Neutrophil (primary cell): ENCODE results near the gene BLVRB.
A peak's percentile ranks its signal among the peaks of the same experiment; 100 is the strongest.

Experiments
- H3K27ac ChIP-seq: fragments of 200-600 bp; sonication (generic); 2 replicates; pipeline ENCODE4 v1.5.1; 2016; ENCODE audit warnings: mild to moderate bottlenecking, moderate library complexity
- H3K27me3 ChIP-seq: fragments of 200-600 bp; sonication (generic); 2 replicates; pipeline ENCODE4 v1.6.0; 2016; ENCODE audit warnings: mild to moderate bottlenecking
- H3K36me3 ChIP-seq: fragments of 200-600 bp; sonication (generic); 2 replicates; pipeline ENCODE4 v1.5.1; 2017
- H3K4me1 ChIP-seq, 2 experiments: fragments of 200-600 bp in 1 of 2; sonication (generic) in 1 of 2; 1 replicate in 1 of 2; 2 replicates in 1 of 2; pipeline versions ENCODE4 v1.5.1 to v1.6.1; 2013 to 2016; ENCODE audit warnings: low read depth in 1 of 2, low read length in 1 of 2, mild to moderate bottlenecking in 1 of 2, moderate library complexity in 1 of 2; ENCODE audit not compliant: control insufficient read depth in 1 of 2, insufficient read depth in 1 of 2
- H3K4me3 ChIP-seq, 2 experiments: fragments of 200-600 bp in 1 of 2; sonication (generic) in 1 of 2; 1 replicate in 1 of 2; 2 replicates in 1 of 2; pipeline ENCODE4 v1.5.1; 2013 to 2016; ENCODE audit warnings: low read depth in 1 of 2, low read length in 1 of 2, mild to moderate bottlenecking in 1 of 2, moderate library complexity in 1 of 2
- H3K9me3 ChIP-seq: fragments of 200-600 bp; sonication (generic); 2 replicates; pipeline ENCODE4 v1.5.1; 2016
- TF ChIP-seq, protein P1 (sequence below): fragments of 200-600 bp; sonication (generic); IDR thresholded peaks from 2 replicates; pipeline ENCODE4 v1.5.1; 2016; ENCODE audit warnings: antibody characterized with exemption

Gene BLVRB

DNA sequence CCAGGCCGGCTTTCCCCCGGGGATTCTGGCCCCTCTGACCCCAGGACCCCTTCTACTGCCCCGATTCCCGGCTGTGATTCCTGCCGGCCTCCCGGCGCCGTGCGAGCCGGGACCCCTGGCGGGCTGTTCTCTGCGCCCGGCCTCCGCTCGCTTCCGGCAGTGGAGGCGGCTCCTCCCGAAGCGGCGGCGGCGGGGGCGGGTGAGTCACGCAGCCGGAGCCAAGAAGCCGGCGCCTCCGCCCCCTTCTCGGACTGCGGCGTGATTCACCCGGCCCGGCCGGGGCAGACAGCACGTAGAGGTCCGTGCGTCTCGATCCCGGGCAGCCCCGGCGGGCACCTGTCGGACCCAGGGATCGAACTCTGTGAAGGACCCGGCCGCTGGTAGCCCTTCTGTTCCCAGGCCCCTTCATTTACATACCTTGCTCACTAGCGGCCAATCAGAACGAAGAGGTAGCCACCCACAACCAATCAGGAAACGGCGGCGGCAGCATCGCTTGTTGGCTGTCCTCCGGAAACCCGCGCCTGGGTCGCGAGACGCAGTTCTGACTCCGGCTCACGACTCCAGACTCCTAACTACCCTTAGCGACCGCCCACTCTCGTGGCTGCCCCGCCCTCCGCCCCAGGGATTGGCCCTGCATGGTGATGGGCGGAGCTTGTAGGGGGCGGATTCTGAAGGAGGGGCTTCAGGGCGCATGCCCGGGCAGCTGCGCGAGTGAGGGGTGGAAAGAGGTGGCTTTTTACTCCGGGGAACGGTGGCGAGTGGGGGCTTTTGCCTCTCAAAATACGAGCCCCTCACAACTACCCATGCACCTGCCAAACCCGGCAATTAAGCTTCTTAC lies 39.9 kb downstream of the BLVRB start, which contains the start of gene SERTAD1:
TSS of gene SERTAD1 (minus strand) at position 543 of the 838 bp plus-strand sequence. CDS start 2,446 bp downstream, outside the sequence.
- Histone ChIP-seq H3K9me3 (no peaks in the 10 kb centered on the region), H3K4me3 (peak within 1 kb of the TSS; percentile 85 to 92), H3K4me1 (peaks cover 23 to 28% of the 10 kb centered on the region in 2 experiments), H3K36me3 (peaks cover 10% of the 10 kb centered on the region), H3K27me3 (no peaks in the 10 kb centered on the region), H3K27ac (peak within 1 kb of the TSS; percentile 97)
- TF ChIP-seq, protein P1, sequence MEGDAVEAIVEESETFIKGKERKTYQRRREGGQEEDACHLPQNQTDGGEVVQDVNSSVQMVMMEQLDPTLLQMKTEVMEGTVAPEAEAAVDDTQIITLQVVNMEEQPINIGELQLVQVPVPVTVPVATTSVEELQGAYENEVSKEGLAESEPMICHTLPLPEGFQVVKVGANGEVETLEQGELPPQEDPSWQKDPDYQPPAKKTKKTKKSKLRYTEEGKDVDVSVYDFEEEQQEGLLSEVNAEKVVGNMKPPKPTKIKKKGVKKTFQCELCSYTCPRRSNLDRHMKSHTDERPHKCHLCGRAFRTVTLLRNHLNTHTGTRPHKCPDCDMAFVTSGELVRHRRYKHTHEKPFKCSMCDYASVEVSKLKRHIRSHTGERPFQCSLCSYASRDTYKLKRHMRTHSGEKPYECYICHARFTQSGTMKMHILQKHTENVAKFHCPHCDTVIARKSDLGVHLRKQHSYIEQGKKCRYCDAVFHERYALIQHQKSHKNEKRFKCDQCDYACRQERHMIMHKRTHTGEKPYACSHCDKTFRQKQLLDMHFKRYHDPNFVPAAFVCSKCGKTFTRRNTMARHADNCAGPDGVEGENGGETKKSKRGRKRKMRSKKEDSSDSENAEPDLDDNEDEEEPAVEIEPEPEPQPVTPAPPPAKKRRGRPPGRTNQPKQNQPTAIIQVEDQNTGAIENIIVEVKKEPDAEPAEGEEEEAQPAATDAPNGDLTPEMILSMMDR = peak; percentile 87

DNA sequence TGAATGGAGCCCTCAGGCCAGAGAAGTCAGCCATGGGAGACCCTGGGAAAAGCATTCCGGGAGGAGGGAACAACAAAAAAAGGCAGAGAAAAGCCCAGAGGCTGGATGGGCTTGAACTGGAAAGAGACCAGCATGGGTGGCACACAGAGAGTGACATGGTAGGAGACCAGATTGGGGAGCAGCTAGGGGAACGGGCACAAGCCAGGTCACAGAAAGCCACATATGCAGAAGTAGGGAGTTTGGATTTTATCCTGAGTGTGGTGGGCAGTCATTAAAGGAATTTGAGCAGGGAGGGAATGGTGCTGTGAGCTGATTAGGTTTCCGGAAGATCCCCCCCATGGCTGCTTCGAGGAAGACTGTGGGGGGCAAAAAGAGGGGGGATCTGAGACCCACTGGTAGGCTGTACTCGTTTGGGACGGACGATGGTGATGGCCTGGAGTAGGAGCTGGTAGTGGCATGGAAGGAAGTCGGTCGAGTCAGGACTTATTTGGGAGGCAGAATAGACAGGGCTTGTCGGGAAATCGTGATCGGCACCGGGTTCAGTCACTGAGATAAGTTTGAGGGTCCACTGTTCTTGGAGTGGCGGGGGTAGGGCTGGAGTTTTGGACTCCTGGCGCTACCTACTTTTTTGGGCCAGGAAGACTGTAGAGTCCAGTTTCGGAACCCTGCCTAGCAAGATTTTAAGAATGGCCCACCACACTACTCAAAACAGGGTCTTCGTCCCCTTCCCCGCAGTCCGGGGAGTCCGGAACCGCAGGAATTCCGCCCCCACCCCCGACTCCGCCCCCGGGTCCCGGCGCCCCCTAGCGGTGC lies 40.7 kb downstream of the BLVRB start:
- Histone ChIP-seq H3K36me3 (peaks cover 10% of the 10 kb centered on the region), H3K4me3 (peak overlapping the region; percentile 85 to 92), H3K9me3 (no peaks in the 10 kb centered on the region), H3K4me1 (peaks cover 27 to 34% of the 10 kb centered on the region in 2 experiments), H3K27me3 (no peaks in the 10 kb centered on the region), H3K27ac (peak overlapping the region; percentile 97)
- TF ChIP-seq, protein P1 = no peak

DNA sequence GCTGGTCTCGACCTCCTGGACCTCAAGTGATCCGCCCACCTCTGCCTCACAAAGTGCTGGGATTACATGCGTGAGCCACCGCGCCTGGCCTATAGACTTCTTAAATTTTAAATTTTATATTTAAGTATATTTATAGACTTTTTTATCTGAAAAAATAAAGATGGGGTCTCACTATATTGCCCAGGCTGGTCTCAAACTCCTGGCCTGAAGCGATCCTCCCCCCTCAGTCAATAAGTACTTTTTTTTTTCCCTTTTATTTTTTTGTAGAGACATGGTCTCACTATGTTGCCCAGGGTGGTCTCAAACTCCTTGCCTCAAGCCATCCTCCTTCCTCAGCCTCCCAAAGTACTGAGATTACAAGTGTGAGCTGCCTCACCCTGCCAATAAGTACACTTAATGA lies 41.6 kb downstream of the BLVRB start:
- Histone ChIP-seq H3K4me1 (peaks cover 27 to 34% of the 10 kb centered on the region in 2 experiments), H3K4me3 (no peak overlapping the region), H3K9me3 (no peaks in the 10 kb centered on the region), H3K27me3 (no peaks in the 10 kb centered on the region), H3K27ac (no peak overlapping the region), H3K36me3 (peaks cover 10% of the 10 kb centered on the region)
- TF ChIP-seq, protein P1 = no peak

DNA sequence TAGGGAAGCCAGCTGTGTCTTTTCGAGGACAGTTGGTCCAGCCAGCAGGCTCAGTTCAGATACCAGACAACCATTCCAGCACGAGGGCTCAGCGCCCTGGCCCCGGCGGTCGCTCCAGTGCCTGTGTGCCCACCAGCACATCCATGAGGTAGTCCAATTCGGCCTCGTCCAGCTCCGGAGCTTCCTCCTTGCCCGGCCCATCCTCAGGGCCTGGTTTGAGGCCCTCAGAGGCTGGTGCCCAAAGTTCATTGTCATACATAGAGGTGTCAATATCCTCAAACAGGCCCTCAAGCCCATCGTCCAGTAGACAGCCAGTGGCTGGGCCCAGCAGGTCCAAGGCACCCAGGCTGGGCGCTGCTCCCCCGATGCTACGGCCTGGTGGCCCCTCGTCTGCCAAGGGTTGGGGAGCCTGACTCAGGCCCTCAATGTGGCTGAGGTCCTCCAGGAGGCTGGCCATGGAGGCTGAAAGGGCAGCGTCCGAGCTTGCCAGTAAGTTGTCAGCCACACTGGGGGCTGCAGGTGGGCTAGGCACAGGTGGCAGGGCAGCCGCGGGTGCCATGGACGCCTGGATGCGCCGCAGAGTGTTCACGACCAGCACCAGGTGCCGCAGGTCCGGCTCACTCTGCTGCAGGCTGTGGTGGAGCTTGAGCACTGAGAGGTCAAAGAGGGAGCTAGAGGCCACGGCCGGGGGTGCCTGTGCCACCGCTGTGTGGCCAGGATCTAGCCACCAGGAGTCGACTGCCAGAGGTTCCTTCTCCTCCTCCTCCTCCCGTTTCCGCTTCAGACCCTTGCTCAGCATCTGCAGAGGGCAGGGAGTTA lies 42.6 kb downstream of the BLVRB start:
- Histone ChIP-seq H3K27ac (peak overlapping the region; percentile 29), H3K4me3 (no peak overlapping the region), H3K9me3 (no peaks in the 10 kb centered on the region), H3K4me1 (peaks cover 28 to 34% of the 10 kb centered on the region in 2 experiments), H3K27me3 (no peaks in the 10 kb centered on the region), H3K36me3 (peaks cover 10% of the 10 kb centered on the region)
- TF ChIP-seq, protein P1 = no peak
